GM12865 (cell line): ENCODE results near the gene APOBEC4.

ENCODE experiments used
- DNase-seq: peaks from one replicate; pipeline ENCODE4 v3.0.0; 2010; ENCODE audit warnings: low read depth
- H3K4me3 ChIP-seq: 2 replicates; pipeline ENCODE4 v1.5.1; 2011; ENCODE audit warnings: mild to moderate bottlenecking, low read depth, low read length, control low read depth
- CTCF ChIP-seq: IDR thresholded peaks from 2 replicates; pipeline ENCODE4 v1.5.1; 2011; ENCODE audit warnings: low read length, control low read depth, low read depth, inconsistent platforms; ENCODE audit not compliant: insufficient read depth; ENCODE audit errors: missing control alignments

APOBEC4 gene

GRCh38 chr1:183674886-183675285, 21.8 kb upstream of the APOBEC4 start:
- no peak overlapping the region for H3K4me3 ChIP-seq
- no peak for TF ChIP-seq CTCF
- no peak for DNase-seq

- DNase-seq, result no peak
- TF ChIP-seq CTCF, result no peak
- no peak overlapping the region for H3K4me3 ChIP-seq
These were observed 21.2 kb upstream of the APOBEC4 start for GRCh38 chr1:183674339-183674738.

GRCh38 chr1:183673605-183674323, 20.6 kb upstream of the APOBEC4 start:
- no peak for TF ChIP-seq CTCF
- no peak for DNase-seq
- H3K4me3 ChIP-seq, result no peak overlapping the region

- no peak for DNase-seq
- H3K4me3 ChIP-seq, result no peak overlapping the region
- no peak for TF ChIP-seq CTCF
These were observed 17.1 kb upstream of the APOBEC4 start for GRCh38 chr1:183670169-183670568.

- DNase-seq, result no peak
- TF ChIP-seq CTCF, result no peak
- H3K4me3 ChIP-seq, result no peak overlapping the region
These were observed 3.2 kb upstream of the APOBEC4 start for GRCh38 chr1:183656355-183656754.

GRCh38 chr1:183655562-183656075, 2.5 kb upstream of the APOBEC4 start:
- H3K4me3 ChIP-seq, result no peak overlapping the region
- TF ChIP-seq CTCF, result peak; percentile 83
- DNase-seq, result peak; percentile 87

GRCh38 chr1:183654706-183655105, 1.6 kb upstream of the APOBEC4 start:
- TF ChIP-seq CTCF, result no peak
- DNase-seq, result no peak
- no peak overlapping the region for H3K4me3 ChIP-seq
